ENCODE results near the gene CACNA2D3. TPM values are rescaled to one million over a fixed set of nuclear protein-coding genes. Genes with fewer than 3 reads are reported as not detected.

Gene CACNA2D3
- polyA plus RNA-seq, 3 donors = 8.3 to 21.5 (median 10.4) TPM

- Mint-ChIP-seq H3K27ac (no peak overlapping the region), H3K36me3 (no peaks in the 10 kb centered on the region), H3K27me3 (ENCODE audit: low read depth in 3 of 3) (peaks cover 0 to 3% (median 0%) of the 10 kb centered on the region in 3 donors), H3K4me1 (no peaks in the 10 kb centered on the region), H3K4me3 (no peak overlapping the region), H3K9me3 (peaks cover 0 to 5% (median 0%) of the 10 kb centered on the region in 7 donors)
- no peaks in the 10 kb centered on the region for H3K79me2 ChIP-seq (ENCODE audit: insufficient read depth, low read length)
- 100% methylated on average over 1 of the region's 1 CpG for WGBS (ENCODE audit: insufficient coverage)
- no peak for DNase-seq
- H3K27ac ChIP-seq (ENCODE audit: low read depth in 1 of 2, low read length in 2 of 2) = no peak overlapping the region
- H3K4me3 ChIP-seq (replicated peaks in 1 of 3; ENCODE audit: low read depth in 2 of 3, low read length in 3 of 3) = no peak overlapping the region
- H3K9ac ChIP-seq (ENCODE audit: insufficient read depth, low read length, poor library complexity, severe bottlenecking) = no peak overlapping the region
- intact Hi-C loops (cut with micrococcal nuclease) = no loop called here
- no peaks in the 10 kb centered on the region for H3K36me3 ChIP-seq (replicated peaks in 1 of 2; ENCODE audit: control insufficient read depth in 1 of 2, insufficient read depth in 2 of 2, low read length in 2 of 2)
- no peaks in the 10 kb centered on the region for H3K4me1 ChIP-seq (ENCODE audit: control insufficient read depth in 1 of 2, insufficient read depth in 2 of 2, low read length in 2 of 2)
- H4K20me1 ChIP-seq (ENCODE audit: insufficient read depth, low read length) = no peaks in the 10 kb centered on the region
- H3K4me2 ChIP-seq (replicated peaks; ENCODE audit: extremely low read depth, low read length, poor library complexity, severe bottlenecking) = no peak overlapping the region
- no peaks in the 10 kb centered on the region for H3K9me3 ChIP-seq (replicated peaks in 1 of 2; ENCODE audit: control insufficient read depth in 1 of 2, insufficient read depth in 1 of 2, low read length in 2 of 2)
- no peak for TF ChIP-seq CTCF (IDR thresholded peaks at IDR 0.05)
- no peak overlapping the region for H2AFZ ChIP-seq (ENCODE audit: insufficient read depth, low read depth, low read length, poor library complexity, severe bottlenecking)
- H3K27me3 ChIP-seq (ENCODE audit: control insufficient read depth in 2 of 2, insufficient read depth in 2 of 2, low read length in 2 of 2) = no peaks in the 10 kb centered on the region
These were observed 84.5 kb downstream of the CACNA2D3 start for GRCh38 chr3:54206874-54207273.

- Histone ChIP-seq H3K9ac (ENCODE audit: insufficient read depth, low read length, poor library complexity, severe bottlenecking) (no peak overlapping the region), H3K4me1 (ENCODE audit: control insufficient read depth in 1 of 2, insufficient read depth in 2 of 2, low read length in 2 of 2) (no peaks in the 10 kb centered on the region), H3K79me2 (ENCODE audit: insufficient read depth, low read length) (no peaks in the 10 kb centered on the region), H3K4me3 (replicated peaks in 1 of 3; ENCODE audit: low read depth in 2 of 3, low read length in 3 of 3) (no peak overlapping the region), H2AFZ (ENCODE audit: insufficient read depth, low read depth, low read length, poor library complexity, severe bottlenecking) (no peak overlapping the region), H4K20me1 (ENCODE audit: insufficient read depth, low read length) (no peaks in the 10 kb centered on the region), H3K9me3 (replicated peaks in 1 of 2; ENCODE audit: control insufficient read depth in 1 of 2, insufficient read depth in 1 of 2, low read length in 2 of 2) (peaks cover 0 to 3% of the 10 kb centered on the region in 2 donors), H3K27ac (ENCODE audit: low read depth in 1 of 2, low read length in 2 of 2) (no peak overlapping the region), H3K27me3 (ENCODE audit: control insufficient read depth in 2 of 2, insufficient read depth in 2 of 2, low read length in 2 of 2) (no peaks in the 10 kb centered on the region), H3K36me3 (replicated peaks in 1 of 2; ENCODE audit: control insufficient read depth in 1 of 2, insufficient read depth in 2 of 2, low read length in 2 of 2) (no peaks in the 10 kb centered on the region), H3K4me2 (replicated peaks; ENCODE audit: extremely low read depth, low read length, poor library complexity, severe bottlenecking) (no peak overlapping the region)
- H3K27me3 Mint-ChIP-seq (ENCODE audit: low read depth in 3 of 3) = no peaks in the 10 kb centered on the region
- no peaks in the 10 kb centered on the region for H3K36me3 Mint-ChIP-seq
- H3K4me1 Mint-ChIP-seq = no peaks in the 10 kb centered on the region
- H3K27ac Mint-ChIP-seq = no peak overlapping the region
- TF ChIP-seq CTCF (IDR thresholded peaks at IDR 0.05) = no peak
- H3K9me3 Mint-ChIP-seq = peaks cover 0 to 6% (median 0%) of the 10 kb centered on the region in 7 donors
- no peak for DNase-seq
- no CpG with 5 or more reads among the region's 1 CpG for WGBS (ENCODE audit: insufficient coverage)
- no peak overlapping the region for H3K4me3 Mint-ChIP-seq
- intact Hi-C loops (cut with micrococcal nuclease) = no loop called here
These were observed 88.7 kb downstream of the CACNA2D3 start for GRCh38 chr3:54211097-54211496.

Measured in CD14-positive monocyte (primary cell).